Esophagus muscularis mucosa (tissue), 4 donors: ENCODE data around the gene SLC25A2. TPM values are rescaled to one million over a fixed set of nuclear protein-coding genes. Genes with fewer than 3 reads are reported as not detected.
"Not testable (repeated sequence)": the region's sequence is repeated elsewhere in the genome, so short reads cannot be mapped to it uniquely, and the experiment has no call there.

Experiments
- DNase-seq: peaks from one replicate; pipeline ENCODE4 v3.0.0-alpha.2; 2017; ENCODE audit errors: extremely low spot score
- H3K27ac ChIP-seq, 4 donors: fragments of 200-600 bp; sonication (generic); replicated peaks in 1 of 4; 1 replicate in 3 of 4; 2 replicates in 1 of 4; pipeline ENCODE4 v1.5.1; 2016 to 2019; ENCODE audit warnings: mild to moderate bottlenecking in 1 of 4
- H3K27me3 ChIP-seq, 4 donors: fragments of 200-600 bp; sonication (generic); one replicate each; pipeline versions ENCODE4 v1.5.1 to v1.6.0; 2016 to 2019
- H3K36me3 ChIP-seq, 4 donors: fragments of 200-600 bp; sonication (generic); one replicate each; pipeline ENCODE4 v1.5.1; 2016 to 2019
- H3K4me1 ChIP-seq, 4 donors: fragments of 200-600 bp; sonication (generic); one replicate each; pipeline ENCODE4 v1.5.1; 2016 to 2019
- H3K4me3 ChIP-seq, 4 donors: fragments of 200-600 bp; sonication (generic); 1 replicate in 2 of 4; 2 replicates in 2 of 4; pipeline ENCODE4 v1.5.1; 2016 to 2019; ENCODE audit warnings: mild to moderate bottlenecking in 4 of 4, moderate library complexity in 1 of 4
- H3K9me3 ChIP-seq, 4 donors: fragments of 200-600 bp; sonication (generic); 1 replicate in 3 of 4; 2 replicates in 1 of 4; pipeline ENCODE4 v1.5.1; 2016 to 2019
- CTCF ChIP-seq, 3 experiments: fragments of 200-600 bp in 2 of 3; fragments of 450-650 bp in 1 of 3; sonication (generic) in 2 of 3; IDR thresholded peaks; one replicate each; pipeline ENCODE4 v1.5.1; 2017 to 2019; ENCODE audit warnings: antibody characterized with exemption in 3 of 3, mild to moderate bottlenecking in 2 of 3, moderate library complexity in 1 of 3
- EP300 ChIP-seq: sonication (generic); formaldehyde crosslinking; IDR thresholded peaks from one replicate; pipeline ENCODE4 v1.6.1; 2017; ENCODE audit warnings: antibody characterized with exemption
- POLR2A ChIP-seq: fragments of 450-650 bp; IDR thresholded peaks from one replicate; pipeline ENCODE4 v1.6.1; 2017; ENCODE audit warnings: antibody characterized with exemption, moderate library complexity, mild to moderate bottlenecking, low read depth
- POLR2AphosphoS5 ChIP-seq, 2 donors: sonication (generic); formaldehyde crosslinking; IDR thresholded peaks; one replicate each; pipeline ENCODE4 v1.6.1; 2017; ENCODE audit warnings: antibody characterized with exemption in 2 of 2
- WGBS: methylation state at CpG from one replicate; pipeline ENCODE4 v1.1.5; 2018; 5-methylcytosine and 5-hydroxymethylcytosine counted together
- intact Hi-C: fragments of 100-400 bp; cut with DNase I; formaldehyde crosslinking; loops from one replicate; pipeline ENCODE4 v1.15.1; 2023
- total RNA-seq, 4 donors: library from RNA; depleted of rRNA; stranded (reverse); fragments of >200 nt; gene quantifications; one replicate each; pipeline versions ENCODE4 v1.1.0 to v1.2.1, GENCODE V29; 2016

Gene SLC25A2
- under 1 TPM in 2 of 4 donors, not detected in 2; 0.23 to 0.65 TPM for total RNA-seq

GRCh38 chr5:141303756-141304155 lies at the start of gene SLC25A2:
Gene SLC25A2, minus strand, starts transcription at chr5:141304049. Its CDS starts 184 bp downstream, at chr5:141303865.
- Histone ChIP-seq H3K4me3 (no peak within 1 kb of the TSS), H3K9me3 (peaks cover 0 to 100% (median 97%) of the 10 kb centered on the region in 4 donors), H3K4me1 (no peaks in the 10 kb centered on the region), H3K27ac (no peak within 1 kb of the TSS), H3K36me3 (no peaks in the 10 kb centered on the region), H3K27me3 (no peaks in the 10 kb centered on the region)
- WGBS = 39% methylated on average over 20 of the region's 36 CpGs
- DNase-seq = no peak
- TF ChIP-seq EP300 (no peak), CTCF (IDR thresholded peaks at IDR 0.05) (no peak), POLR2A (no peak), POLR2AphosphoS5 (IDR thresholded peaks at IDR 0.05) (no peak)
- intact Hi-C loops = no loop called here

- Histone ChIP-seq H3K27me3 (peaks cover 0 to 29% (median 3%) of the 10 kb centered on the region in 4 donors), H3K9me3 (peaks cover 4 to 96% (median 88%) of the 10 kb centered on the region in 4 donors), H3K36me3 (no peaks in the 10 kb centered on the region), H3K27ac (no peak overlapping the region), H3K4me1 (no peaks in the 10 kb centered on the region), H3K4me3 (no peak overlapping the region)
- TF ChIP-seq POLR2A (no peak), EP300 (no peak), POLR2AphosphoS5 (IDR thresholded peaks at IDR 0.05) (no peak), CTCF (IDR thresholded peaks at IDR 0.05) (no peak)
- no peak for DNase-seq
- intact Hi-C loops = loop anchor here (10.0 kb wide), 1 partner anchor 213 kb away; no protein-coding TSS in a partner anchor
- WGBS = no CpG with 5 or more reads among the region's 36 CpGs
Observed at GRCh38 chr5:141351591-141351990, 47.7 kb upstream of the SLC25A2 start.

GRCh38 chr5:141349917-141350619 lies 46.2 kb upstream of the SLC25A2 start, which contains the start of gene PCDHGB1:
Gene PCDHGB1, plus strand, starts transcription at chr5:141350099. Its CDS starts 162 bp downstream, at chr5:141350261.
- 26% methylated on average over 26 of the region's 29 CpGs for WGBS
- peak within 1 kb of the TSS; percentile 22 to 37 (median 30) for H3K4me3 ChIP-seq
- DNase-seq = no peak
- peaks cover 0 to 42% (median 3%) of the 10 kb centered on the region in 4 donors for H3K27me3 ChIP-seq
- intact Hi-C loops = loop anchor here (10.0 kb wide), 1 partner anchor 215 kb away; no protein-coding TSS in a partner anchor
- peak within 1 kb of the TSS in 1 of 4 donors; percentile 27 for H3K27ac ChIP-seq
- peaks cover 0 to 95% (median 87%) of the 10 kb centered on the region in 4 donors for H3K9me3 ChIP-seq
- H3K4me1 ChIP-seq = no peaks in the 10 kb centered on the region
- H3K36me3 ChIP-seq = no peaks in the 10 kb centered on the region
- peak; percentile 26 to 47 (median 31) for TF ChIP-seq CTCF (IDR thresholded peaks at IDR 0.05)
- no peak for TF ChIP-seq POLR2AphosphoS5 (IDR thresholded peaks at IDR 0.05)
- no peak for TF ChIP-seq EP300
- no peak for TF ChIP-seq POLR2A

GRCh38 chr5:141346017-141346416 lies 42.2 kb upstream of the SLC25A2 start:
- WGBS = 46% methylated on average over 8 of the region's 35 CpGs

GRCh38 chr5:141345327-141345726 lies 41.5 kb upstream of the SLC25A2 start:
- intact Hi-C loops = no loop called here
- H3K27ac ChIP-seq = no peak overlapping the region
- DNase-seq = no peak
- H3K36me3 ChIP-seq = no peaks in the 10 kb centered on the region
- peaks cover 0 to 50% (median 0%) of the 10 kb centered on the region in 4 donors for H3K27me3 ChIP-seq
- H3K9me3 ChIP-seq = peaks cover 0 to 98% (median 78%) of the 10 kb centered on the region in 4 donors
- TF ChIP-seq EP300 = no peak
- TF ChIP-seq POLR2AphosphoS5 (IDR thresholded peaks at IDR 0.05) = no peak
- TF ChIP-seq CTCF (IDR thresholded peaks at IDR 0.05) = no peak
- TF ChIP-seq POLR2A = no peak
- WGBS = 39% methylated on average over 13 of the region's 20 CpGs
- H3K4me1 ChIP-seq = no peaks in the 10 kb centered on the region
- H3K4me3 ChIP-seq = no peak overlapping the region

More at GRCh38 chr5:141346017-141346416, 42.2 kb upstream of the SLC25A2 start:
- intact Hi-C loops, H3K27ac ChIP-seq, H3K4me1 ChIP-seq, DNase-seq, H3K36me3 ChIP-seq, H3K4me3 ChIP-seq: not testable (repeated sequence)
- H3K27me3 ChIP-seq = peaks cover 0 to 48% (median 0%) of the 10 kb centered on the region in 4 donors
- H3K9me3 ChIP-seq = peaks cover 0 to 98% (median 80%) of the 10 kb centered on the region in 4 donors
